HUES6 (cell line): ENCODE data around the gene DPYSL3.
A peak's percentile ranks its signal among the peaks of the same experiment; 100 is the strongest.
"Not testable (repeated sequence)": the region's sequence is repeated elsewhere in the genome, so short reads cannot be mapped to it uniquely, and the experiment has no call there.

Experiments used
- H3K27ac ChIP-seq: 2 replicates; pipeline ENCODE4 v1.7.0; 2013; ENCODE audit warnings: low read depth, mild to moderate bottlenecking, low read length, inconsistent platforms
- H3K27me3 ChIP-seq: 2 replicates; pipeline ENCODE4 v1.6.1; 2013; ENCODE audit warnings: low read length; ENCODE audit not compliant: control insufficient read depth, insufficient read depth
- H3K36me3 ChIP-seq: 2 replicates; pipeline ENCODE4 v1.6.1; 2013; ENCODE audit warnings: low read length; ENCODE audit not compliant: control insufficient read depth, insufficient read depth
- H3K4me1 ChIP-seq: 2 replicates; pipeline ENCODE4 v1.6.1; 2013; ENCODE audit warnings: low read length; ENCODE audit not compliant: control insufficient read depth, insufficient read depth
- H3K4me3 ChIP-seq: 2 replicates; pipeline ENCODE4 v1.5.1; 2013; ENCODE audit warnings: low read depth, low read length
- H3K9ac ChIP-seq: one replicate; pipeline ENCODE4 v1.6.1; 2013; ENCODE audit warnings: mild to moderate bottlenecking, low read length
- H3K9me3 ChIP-seq: 2 replicates; pipeline ENCODE4 v1.6.1; 2013; ENCODE audit warnings: low read depth, low read length; ENCODE audit not compliant: control insufficient read depth, insufficient read depth

Gene DPYSL3

GRCh38 chr5:147509710-147510651 is at the start of gene DPYSL3:
Gene DPYSL3 (minus strand): TSS chr5:147510068. CDS start chr5:147509858, 210 bp downstream.
- H3K9me3 ChIP-seq, result no peaks in the 10 kb centered on the region
- no peaks in the 10 kb centered on the region for H3K36me3 ChIP-seq
- H3K4me1 ChIP-seq, result peaks cover 22% of the 10 kb centered on the region
- peaks cover 27% of the 10 kb centered on the region for H3K27me3 ChIP-seq
- H3K27ac ChIP-seq, result peak within 1 kb of the TSS; percentile 32; the same call in 1 of the 2 replicates
- peak within 1 kb of the TSS; percentile 84 for H3K9ac ChIP-seq
- peak within 1 kb of the TSS; percentile 94 for H3K4me3 ChIP-seq

- no peaks in the 10 kb centered on the region for H3K27me3 ChIP-seq
- H3K9ac ChIP-seq, result no peak overlapping the region
- peaks cover 9% of the 10 kb centered on the region for H3K36me3 ChIP-seq
- no peak overlapping the region for H3K4me3 ChIP-seq
- peaks cover 33% of the 10 kb centered on the region for H3K4me1 ChIP-seq
- H3K27ac ChIP-seq, result no peak overlapping the region
- H3K9me3 ChIP-seq, result no peaks in the 10 kb centered on the region
These were observed 49.0 kb upstream of the DPYSL3 start for GRCh38 chr5:147558826-147559225.

DNA sequence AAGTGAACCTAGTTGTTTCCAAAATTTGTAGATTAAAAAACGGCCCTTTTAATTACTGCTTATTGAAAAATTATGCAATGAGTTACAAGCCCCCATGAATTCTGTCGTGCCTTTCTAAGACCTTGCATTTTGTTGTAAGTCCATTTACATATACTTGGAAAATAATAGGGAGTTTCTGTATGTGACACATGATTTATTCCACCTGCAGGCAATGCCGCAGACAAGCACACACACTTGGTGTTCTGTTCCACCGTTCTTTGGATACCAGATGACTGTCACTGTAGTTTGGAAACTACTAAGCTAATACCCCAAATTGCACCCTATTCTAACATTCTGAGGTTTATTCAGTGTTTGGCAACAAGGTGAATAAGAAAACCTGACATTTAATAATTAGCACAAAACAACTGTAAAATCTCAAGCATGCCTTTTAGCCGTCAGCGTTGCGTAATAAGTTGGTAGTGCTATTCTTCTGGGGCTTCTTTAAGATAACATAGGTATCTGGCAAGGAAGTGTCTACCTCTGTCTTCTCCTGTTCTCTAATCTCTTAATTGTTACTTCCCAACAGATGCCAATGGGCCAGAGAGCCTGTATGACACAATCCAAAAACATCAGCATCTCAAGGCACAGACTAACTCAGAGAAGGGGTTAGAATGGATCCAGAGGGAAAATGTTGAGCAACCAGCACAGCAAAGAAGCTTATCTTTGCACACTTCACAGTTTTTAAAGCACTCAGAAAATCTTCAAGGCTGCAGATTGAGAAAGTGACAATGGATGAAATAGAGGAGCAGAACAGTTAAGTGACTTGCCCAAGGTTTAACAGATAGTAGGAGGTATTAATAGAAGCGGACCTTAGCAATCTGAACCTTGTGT is 48.2 kb upstream of the DPYSL3 start:
- H3K4me3 ChIP-seq, result no peak overlapping the region
- H3K36me3 ChIP-seq, result peaks cover 2% of the 10 kb centered on the region; the same call in 1 of the 2 replicates
- no peak overlapping the region for H3K27ac ChIP-seq
- H3K9ac ChIP-seq, result no peak overlapping the region
- H3K4me1 ChIP-seq, result peaks cover 33% of the 10 kb centered on the region
- H3K9me3 ChIP-seq, result no peaks in the 10 kb centered on the region
- H3K27me3 ChIP-seq, result no peaks in the 10 kb centered on the region

- Histone ChIP-seq H3K36me3 (no peaks in the 10 kb centered on the region), H3K9ac (no peak overlapping the region), H3K27ac (no peak overlapping the region), H3K4me1 (peaks cover 31% of the 10 kb centered on the region), H3K9me3 (no peaks in the 10 kb centered on the region), H3K4me3 (no peak overlapping the region), H3K27me3 (no peaks in the 10 kb centered on the region)
These were observed 45.3 kb upstream of the DPYSL3 start for GRCh38 chr5:147555176-147555575.

DNA sequence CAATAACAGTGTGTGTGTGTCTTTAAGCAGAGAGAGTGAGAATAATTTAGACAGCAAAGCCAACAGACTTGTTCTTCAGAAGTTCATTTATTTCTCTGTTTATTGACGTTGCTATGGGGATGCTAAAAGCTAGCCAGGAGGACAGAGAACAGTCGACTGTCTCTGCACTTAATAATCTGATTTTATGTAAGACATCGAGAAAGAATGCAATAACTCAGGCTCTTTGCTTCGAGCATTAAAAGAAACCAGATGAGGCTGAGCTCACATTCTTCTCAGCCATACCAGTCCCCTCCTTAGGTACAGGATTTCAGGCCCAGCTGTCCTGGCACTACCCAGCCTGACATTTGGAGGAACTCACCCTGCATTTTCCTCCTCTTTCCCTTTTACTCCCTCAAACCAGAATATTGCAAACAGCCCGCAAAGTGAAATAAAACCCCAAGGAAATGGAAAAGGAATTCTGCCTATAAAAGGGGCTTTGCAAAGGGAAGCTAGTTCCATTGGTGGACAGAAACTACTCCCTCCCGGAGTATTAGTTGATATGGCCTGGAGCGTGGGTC is 44.5 kb upstream of the DPYSL3 start:
- Histone ChIP-seq H3K27me3 (no peaks in the 10 kb centered on the region), H3K36me3 (no peaks in the 10 kb centered on the region), H3K4me3 (no peak overlapping the region), H3K27ac (no peak overlapping the region), H3K9me3 (no peaks in the 10 kb centered on the region), H3K9ac (no peak overlapping the region), H3K4me1 (peaks cover 25% of the 10 kb centered on the region)

DNA sequence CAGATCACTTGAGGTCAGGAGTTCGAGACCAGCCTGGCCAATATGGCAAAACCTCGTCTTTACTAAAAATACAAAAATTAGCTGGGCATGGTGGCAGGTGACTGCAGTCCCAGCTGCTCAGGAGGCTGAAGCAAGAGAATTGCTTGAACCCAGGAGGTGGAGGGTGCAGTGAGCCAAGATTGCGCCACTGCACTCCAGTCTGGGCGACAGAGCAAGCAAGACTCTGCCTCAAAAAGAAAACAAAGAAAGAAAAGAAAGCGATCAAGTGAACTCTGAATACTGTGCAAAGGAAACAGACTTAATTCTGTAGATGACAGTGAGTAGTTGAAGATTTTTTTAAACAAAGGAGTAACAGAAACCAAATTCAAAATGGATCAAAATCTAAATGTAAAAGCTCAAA is 43.9 kb upstream of the DPYSL3 start:
- not testable (repeated sequence) for H3K9me3 ChIP-seq, H3K36me3 ChIP-seq, H3K4me3 ChIP-seq, H3K9ac ChIP-seq, H3K27ac ChIP-seq, H3K27me3 ChIP-seq
- H3K4me1 ChIP-seq, result peaks cover 21% of the 10 kb centered on the region

GRCh38 chr5:147552897-147553296 is 43.0 kb upstream of the DPYSL3 start:
- H3K9ac ChIP-seq, result no peak overlapping the region
- H3K36me3 ChIP-seq, result no peaks in the 10 kb centered on the region
- no peaks in the 10 kb centered on the region for H3K9me3 ChIP-seq
- no peak overlapping the region for H3K4me3 ChIP-seq
- peaks cover 12% of the 10 kb centered on the region for H3K4me1 ChIP-seq
- no peaks in the 10 kb centered on the region for H3K27me3 ChIP-seq
- H3K27ac ChIP-seq, result no peak overlapping the region

DNA sequence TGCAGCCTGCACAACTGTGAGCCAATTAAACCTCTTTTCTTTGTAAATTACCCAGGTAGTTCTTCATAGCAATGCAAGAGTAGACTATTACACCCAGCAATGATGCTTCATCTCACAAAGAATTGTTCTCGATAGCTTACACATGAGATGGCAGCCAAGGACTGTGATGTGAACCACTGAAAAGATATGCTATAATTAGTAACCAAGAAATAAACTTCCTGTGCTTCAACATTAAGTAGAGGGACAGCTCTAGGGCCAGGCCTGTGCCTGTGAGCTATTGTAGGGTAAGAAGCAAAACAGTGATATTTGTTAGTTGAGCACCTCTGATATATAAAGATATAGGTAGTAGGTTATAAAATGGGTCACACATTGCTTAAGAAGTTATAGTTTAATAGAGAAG is 41.8 kb upstream of the DPYSL3 start:
- Histone ChIP-seq H3K4me1 (peaks cover 12% of the 10 kb centered on the region), H3K9ac (no peak overlapping the region), H3K27ac (no peak overlapping the region), H3K4me3 (no peak overlapping the region), H3K36me3 (no peaks in the 10 kb centered on the region), H3K27me3 (no peaks in the 10 kb centered on the region), H3K9me3 (no peaks in the 10 kb centered on the region)

- H3K27ac ChIP-seq, result no peak overlapping the region
These were observed 37.9 kb upstream of the DPYSL3 start for GRCh38 chr5:147547730-147548129.

GRCh38 chr5:147544556-147544955 is 34.7 kb upstream of the DPYSL3 start:
- H3K36me3 ChIP-seq, result no peaks in the 10 kb centered on the region
- H3K9ac ChIP-seq, result no peak overlapping the region
- H3K4me1 ChIP-seq, result no peaks in the 10 kb centered on the region
- H3K9me3 ChIP-seq, result no peaks in the 10 kb centered on the region
- no peak overlapping the region for H3K27ac ChIP-seq
- no peak overlapping the region for H3K4me3 ChIP-seq
- no peaks in the 10 kb centered on the region for H3K27me3 ChIP-seq

More at GRCh38 chr5:147547730-147548129, 37.9 kb upstream of the DPYSL3 start:
- Histone ChIP-seq H3K9me3 (no peaks in the 10 kb centered on the region), H3K36me3 (no peaks in the 10 kb centered on the region), H3K4me3 (no peak overlapping the region), H3K9ac (no peak overlapping the region), H3K27me3 (no peaks in the 10 kb centered on the region), H3K4me1 (0 out of 2 replicates have a peak, but pooled peaks cover 5% of the 10 kb centered on the region)
